GM12891 (cell line): ENCODE measurements around the gene CDYL2.

Experiments
- POLR2A ChIP-seq: IDR thresholded peaks from 2 replicates; pipeline ENCODE4 v1.6.1; 2011; ENCODE audit warnings: low read depth, low read length, control low read depth
- POLR2AphosphoS5 ChIP-seq: IDR thresholded peaks from 2 replicates; pipeline ENCODE4 v1.6.1; 2011; ENCODE audit warnings: low read depth, low read length, control low read depth
- TAF1 ChIP-seq: IDR thresholded peaks from 2 replicates; pipeline ENCODE4 v1.6.1; 2011; ENCODE audit warnings: low read depth, low read length, control low read depth

GRCh38 chr16:80576343-80576912 is 228.0 kb downstream of the CDYL2 start:
- no peak for TF ChIP-seq POLR2A
- TF ChIP-seq POLR2AphosphoS5: no peak
- no peak for TF ChIP-seq TAF1
